Heart right ventricle (tissue), 16 donors: ENCODE results near the gene SLFN14. TPM values are rescaled to one million over a fixed set of nuclear protein-coding genes. Genes with fewer than 3 reads are reported as not detected.
"Not testable (repeated sequence)": the region's sequence is repeated elsewhere in the genome, so short reads cannot be mapped to it uniquely, and the experiment has no call there.

Experiments used
- ATAC-seq, 8 donors: fragments of 200-7000 bp; cut with Tn5 transposase; one replicate each; pipeline ENCODE4 v1.9.1; 2020; ENCODE audit warnings: mild to moderate bottlenecking in 8 of 8, moderate library complexity in 8 of 8, moderate number of reproducible peaks in 1 of 8
- DNase-seq, 2 donors: peaks; one replicate each; pipeline ENCODE4 v3.0.0-alpha.2; 2020
- H3K27ac ChIP-seq, 10 donors: fragments of 200-600 bp; sonication (generic) in 2 of 10; one replicate each; pipeline versions ENCODE4 v1.5.0 to v1.8.0; 2020 to 2022; ENCODE audit warnings: mild to moderate bottlenecking in 3 of 10
- H3K27me3 ChIP-seq, 7 donors: fragments of 200-600 bp; one replicate each; pipeline ENCODE4 v1.8.0; 2021 to 2022; ENCODE audit warnings: mild to moderate bottlenecking in 2 of 7
- H3K36me3 ChIP-seq, 9 donors: fragments of 200-600 bp; sonication (generic) in 1 of 9; one replicate each; pipeline versions ENCODE4 v1.5.0 to v1.8.0; 2020 to 2022; ENCODE audit warnings: mild to moderate bottlenecking in 2 of 9
- H3K4me1 ChIP-seq, 9 donors: fragments of 200-600 bp; sonication (generic) in 1 of 9; one replicate each; pipeline versions ENCODE4 v1.5.0 to v1.8.0; 2020 to 2022; ENCODE audit warnings: mild to moderate bottlenecking in 4 of 9
- H3K4me3 ChIP-seq, 10 donors: fragments of 200-600 bp; sonication (generic) in 2 of 10; one replicate each; pipeline versions ENCODE4 v1.5.0 to v1.8.0; 2020 to 2022; ENCODE audit warnings: mild to moderate bottlenecking in 7 of 10, moderate library complexity in 2 of 10
- H3K9me3 ChIP-seq, 11 donors: fragments of 200-600 bp in 10 of 11; sonication (generic) in 2 of 11; one replicate each; pipeline versions ENCODE4 v1.5.0 to v1.8.0; 2013 to 2022; ENCODE audit warnings: mild to moderate bottlenecking in 2 of 11, control low read depth in 1 of 11, moderate library complexity in 1 of 11
- WGBS, 2 donors: extraction: QIAGEN DNeasy Blood & Tissue Kit; methylation state at CpG; one replicate each; pipeline ENCODE4 v1.1.7; 2013; ENCODE audit warnings: inconsistent platforms in 1 of 2; 5-methylcytosine and 5-hydroxymethylcytosine counted together
- intact Hi-C, 10 donors: fragments of 100-400 bp; cut with DNase I; formaldehyde crosslinking; loops; one replicate each; pipeline versions ENCODE4 v1.11.1 to v1.14.2; 2022
- polyA plus RNA-seq, 2 donors: library from polyadenylated mRNA; stranded (reverse); fragments of 200-250 nt; gene quantifications; one replicate each; pipeline ENCODE4 v1.2.3, GENCODE V29; 2013
- total RNA-seq, 10 donors: library from RNA; stranded (reverse); fragmentation: NEBNext Ultra II Directional in 3 of 10; extraction: Animal tissue kit (Norgen Biotek cat#: 25700) in 3 of 10; gene quantifications; one replicate each; pipeline versions ENCODE4 v1.2.1 to v1.2.4, GENCODE V29; 2021 to 2023
- TF ChIP-seq, protein P1 (sequence below), 9 donors: fragments of 200-600 bp; sonication (generic) in 2 of 9; IDR thresholded peaks; one replicate each; pipeline versions ENCODE4 v1.5.0 to v1.8.0; 2021 to 2022; ENCODE audit warnings: antibody characterized with exemption in 9 of 9, mild to moderate bottlenecking in 5 of 9, moderate library complexity in 1 of 9
- donor health status: Arrhythmogenic right ventricular cardiomyopathy.
- donor health status: ischemic (EF 13 %, LVEDD 7.1; RV severe dilation, severe dysfunction).
- donor health status: healthy with polysubstance abuse.
- donor health status: DM: no; HTN: yes; CAD: no.
- donor health status: DM: no; HTN: no; CAD: no.
- donor health status: ischemic (EF 25% LVEDD 6.9; RV normal size, moderate dysfunction).
- donor health status: ischemic (EF 25% LVEDD 5.7; RV mildly dilated, moderate dysfunction).
- donor health status: healthy.
- donor health status: DM: yes; HTN: yes; CAD: no.
- donor health status: Ischemic cardiomyopathy.
- donor health status: ischemic (EF 35%, LVEDD 5.7; RV mildly dilated, moderate dysfunction).
- donor health status: nonischemic (EF 11% LVEDD 7.7; RV severe dilation, severe dysfunction).
- donor health status: DM: yes; HTN: yes; CAD: no.
- donor health status: PGD.
- donor health status: ischemic (EF 29% LVEDD 5.4; RV normal size, mild dysfunction).
- donor health status: nonischemic (EF 23%, LVEDD 6.1; RV moderate dilation, normal function).

SLFN14 gene
- total and polyA plus RNA-seq, 12 donors = 0.09 TPM; not detected in 11

- WGBS, 2 donors = 90 to 95% methylated on average over 1 of the region's 1 CpG
- Histone ChIP-seq H3K4me1 (peaks cover 0 to 39% (median 0%) of the 10 kb centered on the region in 9 donors), H3K4me3 (peak overlapping the region in 1 of 10 donors; percentile 16), H3K27me3 (peaks cover 0 to 16% (median 6%) of the 10 kb centered on the region in 7 donors), H3K27ac (peak overlapping the region in 1 of 10 donors; percentile 52), H3K9me3 (peaks cover 0 to 8% (median 0%) of the 10 kb centered on the region in 11 donors), H3K36me3 (no peaks in the 10 kb centered on the region)
- DNase-seq (no peak), ATAC-seq (no peak)
- intact Hi-C loops = no loop called here
- TF ChIP-seq, protein P1, sequence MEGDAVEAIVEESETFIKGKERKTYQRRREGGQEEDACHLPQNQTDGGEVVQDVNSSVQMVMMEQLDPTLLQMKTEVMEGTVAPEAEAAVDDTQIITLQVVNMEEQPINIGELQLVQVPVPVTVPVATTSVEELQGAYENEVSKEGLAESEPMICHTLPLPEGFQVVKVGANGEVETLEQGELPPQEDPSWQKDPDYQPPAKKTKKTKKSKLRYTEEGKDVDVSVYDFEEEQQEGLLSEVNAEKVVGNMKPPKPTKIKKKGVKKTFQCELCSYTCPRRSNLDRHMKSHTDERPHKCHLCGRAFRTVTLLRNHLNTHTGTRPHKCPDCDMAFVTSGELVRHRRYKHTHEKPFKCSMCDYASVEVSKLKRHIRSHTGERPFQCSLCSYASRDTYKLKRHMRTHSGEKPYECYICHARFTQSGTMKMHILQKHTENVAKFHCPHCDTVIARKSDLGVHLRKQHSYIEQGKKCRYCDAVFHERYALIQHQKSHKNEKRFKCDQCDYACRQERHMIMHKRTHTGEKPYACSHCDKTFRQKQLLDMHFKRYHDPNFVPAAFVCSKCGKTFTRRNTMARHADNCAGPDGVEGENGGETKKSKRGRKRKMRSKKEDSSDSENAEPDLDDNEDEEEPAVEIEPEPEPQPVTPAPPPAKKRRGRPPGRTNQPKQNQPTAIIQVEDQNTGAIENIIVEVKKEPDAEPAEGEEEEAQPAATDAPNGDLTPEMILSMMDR (IDR thresholded peaks at IDR 0.05) = no peak
Measured at GRCh38 chr17:35521150-35521549, 39.5 kb downstream of the SLFN14 start.

GRCh38 chr17:35519906-35520442 lies 40.6 kb downstream of the SLFN14 start:
- TF ChIP-seq, protein P1 (IDR thresholded peaks at IDR 0.05) = no peak
- Histone ChIP-seq H3K27ac (peak overlapping the region in 1 of 10 donors; percentile 9), H3K36me3 (no peaks in the 10 kb centered on the region), H3K27me3 (peaks cover 0 to 28% (median 13%) of the 10 kb centered on the region in 7 donors), H3K9me3 (peaks cover 0 to 8% (median 0%) of the 10 kb centered on the region in 11 donors), H3K4me3 (no peak overlapping the region), H3K4me1 (peaks cover 0 to 39% (median 0%) of the 10 kb centered on the region in 9 donors)
- 85 to 87% methylated on average over 8 of the region's 8 CpGs for WGBS, 2 donors
- DNase-seq (no peak), ATAC-seq (no peak)
- intact Hi-C loops = no loop called here

DNA sequence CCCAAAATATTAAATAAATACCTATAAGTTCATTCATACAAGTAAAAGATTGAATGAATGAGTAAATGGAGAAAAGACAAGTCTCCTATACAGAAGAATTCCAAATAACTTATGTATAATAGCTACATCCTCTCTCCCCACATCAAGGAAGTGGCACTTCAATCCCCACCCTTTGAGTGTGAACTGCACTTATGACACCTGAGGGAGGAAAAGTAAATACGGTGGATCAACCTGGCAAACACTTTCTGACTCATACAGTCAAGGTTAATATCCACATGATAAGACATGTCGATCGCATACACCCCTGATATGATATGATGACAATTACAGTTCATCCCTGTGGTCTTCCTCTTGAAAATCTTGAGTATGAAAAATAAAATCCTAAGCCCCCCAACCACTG lies 41.2 kb downstream of the SLFN14 start:
- intact Hi-C loops = no loop called here
- H3K27me3 ChIP-seq = peaks cover 0 to 31% (median 17%) of the 10 kb centered on the region in 7 donors
- H3K36me3 ChIP-seq = peaks cover 0 to 2% (median 0%) of the 10 kb centered on the region in 9 donors
- DNase-seq = no peak
- WGBS, 2 donors = 76 to 84% methylated on average over 3 of the region's 3 CpGs
- ATAC-seq = no peak
- peak overlapping the region in 1 of 10 donors; percentile 9 for H3K27ac ChIP-seq
- TF ChIP-seq, protein P1 (IDR thresholded peaks at IDR 0.05) = no peak
- no peak overlapping the region for H3K4me3 ChIP-seq
- peaks cover 0 to 8% (median 0%) of the 10 kb centered on the region in 11 donors for H3K9me3 ChIP-seq
- peaks cover 0 to 39% (median 0%) of the 10 kb centered on the region in 9 donors for H3K4me1 ChIP-seq

GRCh38 chr17:35518431-35518830 lies 42.2 kb downstream of the SLFN14 start:
- DNase-seq, H3K27ac ChIP-seq, H3K9me3 ChIP-seq, H3K4me3 ChIP-seq, intact Hi-C loops, ATAC-seq: not testable (repeated sequence)
- WGBS, 2 donors = 85 to 88% methylated on average over 5 of the region's 5 CpGs
- Histone ChIP-seq H3K36me3 (peaks cover 0 to 11% (median 0%) of the 10 kb centered on the region in 9 donors), H3K27me3 (peaks cover 0 to 31% (median 18%) of the 10 kb centered on the region in 7 donors), H3K4me1 (peaks cover 0 to 36% (median 0%) of the 10 kb centered on the region in 9 donors)

DNA sequence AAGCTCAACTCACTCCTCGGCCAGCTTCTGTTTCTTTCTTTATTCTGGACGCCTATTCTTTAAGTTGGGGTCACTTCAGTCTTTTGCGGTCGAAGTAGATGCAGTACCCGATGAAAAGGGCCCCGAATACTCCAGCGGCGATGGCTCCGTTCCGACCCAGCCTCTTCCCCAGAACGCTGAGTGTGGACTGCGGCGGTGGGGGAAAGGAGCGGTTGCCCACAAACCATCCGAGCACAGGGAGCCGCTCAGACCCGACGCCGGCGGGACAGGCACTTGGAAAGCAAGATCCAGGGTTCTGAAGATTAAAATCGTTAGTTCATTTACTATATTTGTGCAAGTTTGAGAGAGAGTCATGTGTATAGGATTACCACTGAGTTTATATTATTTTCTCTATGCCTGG lies 45.6 kb downstream of the SLFN14 start:
- TF ChIP-seq, protein P1 (IDR thresholded peaks at IDR 0.05) = no peak
- Histone ChIP-seq H3K9me3 (peaks cover 0 to 8% (median 0%) of the 10 kb centered on the region in 11 donors), H3K27ac (no peak overlapping the region), H3K36me3 (peaks cover 0 to 13% (median 0%) of the 10 kb centered on the region in 9 donors), H3K4me1 (peaks cover 0 to 2% (median 0%) of the 10 kb centered on the region in 9 donors), H3K4me3 (no peak overlapping the region), H3K27me3 (peaks cover 0 to 31% (median 18%) of the 10 kb centered on the region in 7 donors)
- intact Hi-C loops = no loop called here
- DNase-seq (no peak), ATAC-seq (no peak)
- 48 to 56% methylated on average over 21 of the region's 21 CpGs for WGBS, 2 donors
